Dermis blood vessel endothelial cell (primary cell): ENCODE results near the gene SLC6A11. TPM values are rescaled to one million over a fixed set of nuclear protein-coding genes. Genes with fewer than 3 reads are reported as not detected.

ENCODE experiments used
- DNase-seq: peaks from one replicate; pipeline ENCODE4 v3.0.0; 2010
- total RNA-seq: library from RNA; depleted of rRNA; stranded (reverse); fragments of >200 nt; gene quantifications from 2 replicates; pipeline ENCODE4 v1.2.3, GENCODE V29; 2014

Gene SLC6A11
- total RNA-seq, 1 donor from 2014 or later = not detected

- no peak for DNase-seq
Observed at GRCh38 chr3:10956531-10956930, 140.5 kb downstream of the SLC6A11 start.

- DNase-seq = no peak
Observed at GRCh38 chr3:10956986-10957385, 141.0 kb downstream of the SLC6A11 start.

GRCh38 chr3:10957976-10958749, 142.1 kb downstream of the SLC6A11 start:
- DNase-seq = no peak

- no peak for DNase-seq
Observed at GRCh38 chr3:10960255-10960654, 144.2 kb downstream of the SLC6A11 start.

- no peak for DNase-seq
Observed at GRCh38 chr3:10961921-10962320, 145.9 kb downstream of the SLC6A11 start.

- DNase-seq = no peak
Observed at GRCh38 chr3:10962481-10963036, 146.5 kb downstream of the SLC6A11 start.

- DNase-seq = peak; percentile 35
Observed at GRCh38 chr3:10964537-10965167, 148.6 kb downstream of the SLC6A11 start.

- no peak for DNase-seq
Observed at GRCh38 chr3:10968401-10968800, 152.4 kb downstream of the SLC6A11 start.

- DNase-seq = no peak
Observed at GRCh38 chr3:10970306-10970960, 154.4 kb downstream of the SLC6A11 start.

- DNase-seq = no peak
Observed at GRCh38 chr3:10972072-10972782, 156.2 kb downstream of the SLC6A11 start.

- DNase-seq = no peak
Observed at GRCh38 chr3:10973046-10973595, 157.1 kb downstream of the SLC6A11 start.

GRCh38 chr3:10974131-10974530, 158.1 kb downstream of the SLC6A11 start:
- no peak for DNase-seq

GRCh38 chr3:10974746-10975375, 158.8 kb downstream of the SLC6A11 start:
- DNase-seq = no peak

- no peak for DNase-seq
Observed at GRCh38 chr3:10975695-10976234, 159.7 kb downstream of the SLC6A11 start.

GRCh38 chr3:10976770-10977169, 160.7 kb downstream of the SLC6A11 start:
- no peak for DNase-seq

- DNase-seq = no peak
Observed at GRCh38 chr3:10977892-10978510, 162.0 kb downstream of the SLC6A11 start.

GRCh38 chr3:10978956-10979355, 162.9 kb downstream of the SLC6A11 start:
- no peak for DNase-seq

GRCh38 chr3:10980312-10980711, 164.3 kb downstream of the SLC6A11 start:
- DNase-seq = no peak

- no peak for DNase-seq
Observed at GRCh38 chr3:10981031-10981430, 165.0 kb downstream of the SLC6A11 start.

GRCh38 chr3:10981961-10982360, 165.9 kb downstream of the SLC6A11 start:
- no peak for DNase-seq

- DNase-seq = peak; percentile 16
Observed at GRCh38 chr3:10982782-10983181, 166.8 kb downstream of the SLC6A11 start.
